H1 (cell line): ENCODE measurements around the gene KCND1. TPM values are rescaled to one million over a fixed set of nuclear protein-coding genes. Genes with fewer than 3 reads are reported as not detected.
A peak's percentile ranks its signal among the peaks of the same experiment; 100 is the strongest.

Experiments
- ATF3 ChIP-seq: IDR thresholded peaks from 2 replicates; pipeline ENCODE4 v1.6.1; 2011; ENCODE audit warnings: low read depth, mild to moderate bottlenecking, low read length; ENCODE audit not compliant: insufficient read depth
- CREB1 ChIP-seq: IDR thresholded peaks from 2 replicates; pipeline ENCODE4 v1.6.1; 2012; ENCODE audit warnings: inconsistent platforms
- CTCF ChIP-seq, 3 experiments: IDR thresholded peaks; 1 replicate in 2 of 3; 2 replicates in 1 of 3; pipeline versions ENCODE4 v1.5.1 to v1.6.1; 2011; ENCODE audit warnings: low read length in 3 of 3, mild to moderate bottlenecking in 3 of 3, inconsistent platforms in 2 of 3, low read depth in 1 of 3, moderate library complexity in 1 of 3; ENCODE audit not compliant: insufficient read depth in 1 of 3; ENCODE audit errors: control extremely low read depth in 1 of 3
- EGR1 ChIP-seq: IDR thresholded peaks from 2 replicates; pipeline ENCODE4 v1.6.1; 2011; ENCODE audit warnings: low read depth, low read length, borderline replicate concordance
- HDAC6 ChIP-seq: IDR thresholded peaks from one replicate; pipeline ENCODE4 v1.7.1; 2012; ENCODE audit warnings: low read depth, mild to moderate bottlenecking, inconsistent platforms, low read length, moderate library complexity
- KDM4A ChIP-seq: IDR thresholded peaks from one replicate; pipeline ENCODE4 v1.7.1; 2012; ENCODE audit warnings: low read depth, mild to moderate bottlenecking, moderate library complexity, low read length, inconsistent platforms; ENCODE audit not compliant: severe bottlenecking
- NRF1 ChIP-seq: IDR thresholded peaks from 2 replicates; pipeline ENCODE4 v1.6.1; 2011; ENCODE audit warnings: mild to moderate bottlenecking, low read depth, low read length, improper control_type of control experiment
- RFX5 ChIP-seq: IDR thresholded peaks from 2 replicates; pipeline ENCODE4 v1.6.1; 2011; ENCODE audit warnings: low read depth, low read length, improper control_type of control experiment, borderline replicate concordance
- SP1 ChIP-seq: IDR thresholded peaks from 2 replicates; pipeline ENCODE4 v1.6.1; 2011; ENCODE audit warnings: low read depth, low read length
- polyA plus RNA-seq, 7 experiments: library from polyadenylated mRNA; depleted of rRNA in 3 of 7; stranded (reverse) in 5 of 7; unstranded in 2 of 7; fragments of >200 nt in 5 of 7; fragments of 200-250 nt in 2 of 7; gene quantifications; 1 replicate in 5 of 7; 2 replicates in 1 of 7; 4 replicates in 1 of 7; pipeline versions ENCODE4 v1.2.1 to v1.2.3, GENCODE V29; 2011 to 2013; ENCODE audit warnings: missing spikeins in 2 of 7, mixed read lengths in 2 of 7
- total RNA-seq: library from RNA; stranded (reverse); fragmentation: NEBNext Ultra II Directional; extraction: Animal tissue kit (Norgen Biotek cat#: 25700); gene quantifications from 2 replicates; pipeline ENCODE4 v1.2.1, GENCODE V29; 2021

The KCND1 gene
- total and polyA plus RNA-seq, 2 of the 8 experiments (the other 6 are each of a cell fraction or from before 2014, with no cell fraction given): 3.1 to 6.8 TPM

- TF ChIP-seq CREB1: no peak
- peak; percentile 58 for TF ChIP-seq RFX5
- no peak for TF ChIP-seq NRF1
- TF ChIP-seq KDM4A: no peak
- no peak for TF ChIP-seq SP1
- TF ChIP-seq HDAC6: no peak
- no peak for TF ChIP-seq ATF3
- TF ChIP-seq CTCF (IDR thresholded peaks at IDR 0.05; ENCODE audit: control extremely low read depth in 1 of 3, insufficient read depth in 1 of 3, low read depth in 1 of 3, low read length in 3 of 3): peak; percentile 69 to 81 (median 78)
- TF ChIP-seq EGR1: no peak
Observed at GRCh38 chrX:48945517-48946348, 25.9 kb downstream of the KCND1 start (continued).
